HG03135 (cell line): ENCODE measurements around the gene SLC29A2.
"Not testable (repeated sequence)": the region's sequence is repeated elsewhere in the genome, so short reads cannot be mapped to it uniquely, and the experiment has no call there.

Experiments
- ATAC-seq: cut with Tn5 transposase; IDR thresholded peaks from one replicate; pipeline ENCODE4 v1.9.1; 2021; ENCODE audit warnings: mild to moderate bottlenecking, moderate library complexity; ENCODE audit not compliant: unreplicated experiment

Gene SLC29A2

GRCh38 chr11:66386171-66387069 lies 14.9 kb upstream of the SLC29A2 start:
- no peak for ATAC-seq

- not testable (repeated sequence) for ATAC-seq
Measured at GRCh38 chr11:66384316-66384715, 12.8 kb upstream of the SLC29A2 start.

GRCh38 chr11:66380264-66380663 lies 8.7 kb upstream of the SLC29A2 start:
- not testable (repeated sequence) for ATAC-seq

- not testable (repeated sequence) for ATAC-seq
Measured at GRCh38 chr11:66373690-66374287, 2.2 kb upstream of the SLC29A2 start.

- no peak for ATAC-seq
Measured at GRCh38 chr11:66373265-66373664, 1.7 kb upstream of the SLC29A2 start.

GRCh38 chr11:66369073-66369894 lies 2.3 kb downstream of the SLC29A2 start:
- no peak for ATAC-seq

- ATAC-seq: no peak
Measured at GRCh38 chr11:66368484-66368883, 3.1 kb downstream of the SLC29A2 start.

- no peak for ATAC-seq
Measured at GRCh38 chr11:66367561-66368312, 3.8 kb downstream of the SLC29A2 start.

GRCh38 chr11:66366844-66367477 lies 4.6 kb downstream of the SLC29A2 start:
- no peak for ATAC-seq

- ATAC-seq: no peak
Measured at GRCh38 chr11:66365711-66366619, 5.6 kb downstream of the SLC29A2 start.

GRCh38 chr11:66365166-66365565 lies 6.4 kb downstream of the SLC29A2 start:
- ATAC-seq: no peak

GRCh38 chr11:66363805-66364535 lies 7.6 kb downstream of the SLC29A2 start:
- ATAC-seq: no peak

- ATAC-seq: no peak
Measured at GRCh38 chr11:66363187-66363601, 8.4 kb downstream of the SLC29A2 start.

- ATAC-seq: no peak
Measured at GRCh38 chr11:66362481-66363147, 8.9 kb downstream of the SLC29A2 start.

GRCh38 chr11:66361502-66361941 lies 10.0 kb downstream of the SLC29A2 start:
- ATAC-seq: no peak

GRCh38 chr11:66360406-66361073 lies 11.0 kb downstream of the SLC29A2 start:
- ATAC-seq: no peak

GRCh38 chr11:66359662-66360087 lies 11.9 kb downstream of the SLC29A2 start:
- ATAC-seq: no peak
